Spinal cord (tissue), 10 donors: ENCODE data around the gene CLP1. TPM values are rescaled to one million over a fixed set of nuclear protein-coding genes. Genes with fewer than 3 reads are reported as not detected.

Experiments used
- DNase-seq, 6 donors: peaks; one replicate each; pipeline versions ENCODE4 v3.0.0 to v3.0.0-alpha.2; 2013 to 2015; ENCODE audit warnings: low spot score in 6 of 6, low read depth in 4 of 6
- H3K27ac ChIP-seq: one replicate; pipeline ENCODE4 v1.5.1; 2013; ENCODE audit warnings: low read depth, low read length, control low read depth
- H3K27me3 ChIP-seq: one replicate; pipeline ENCODE4 v1.6.1; 2013; ENCODE audit warnings: low read length; ENCODE audit not compliant: control insufficient read depth, insufficient read depth
- H3K36me3 ChIP-seq: one replicate; pipeline ENCODE4 v1.6.1; 2013; ENCODE audit warnings: low read length; ENCODE audit not compliant: control insufficient read depth, insufficient read depth
- H3K4me1 ChIP-seq: one replicate; pipeline ENCODE4 v1.6.1; 2013; ENCODE audit warnings: low read length; ENCODE audit not compliant: control insufficient read depth, insufficient read depth
- H3K4me3 ChIP-seq: one replicate; pipeline ENCODE4 v1.5.1; 2013; ENCODE audit warnings: low read depth, low read length, control low read depth
- H3K9me3 ChIP-seq: one replicate; pipeline ENCODE4 v1.6.1; 2013; ENCODE audit warnings: low read length; ENCODE audit not compliant: control insufficient read depth, insufficient read depth
- WGBS: methylation state at CpG from one replicate; pipeline ENCODE4 v1.1.5; 2013; ENCODE audit warnings: missing lambda C conversion rate; ENCODE audit not compliant: insufficient coverage; 5-methylcytosine and 5-hydroxymethylcytosine counted together
- polyA plus RNA-seq, 2 donors: library from polyadenylated mRNA; unstranded; fragments of 120-200 nt; gene quantifications; one replicate each; pipeline ENCODE4 v1.2.1, GENCODE V29; 2013; ENCODE audit not compliant: insufficient read length in 2 of 2
- total RNA-seq, 2 donors: library from RNA; depleted of rRNA in 1 of 2; stranded (reverse); fragments of 120-200 nt in 1 of 2; fragments of >200 nt in 1 of 2; gene quantifications; one replicate each; pipeline versions ENCODE4 v1.2.3 to v1.2.4, GENCODE V29; 2013 to 2014
- donor health status: healthy.

CLP1 gene
- total and polyA plus RNA-seq, 4 donors = 9.5 to 15.8 (median 10.2) TPM

DNA sequence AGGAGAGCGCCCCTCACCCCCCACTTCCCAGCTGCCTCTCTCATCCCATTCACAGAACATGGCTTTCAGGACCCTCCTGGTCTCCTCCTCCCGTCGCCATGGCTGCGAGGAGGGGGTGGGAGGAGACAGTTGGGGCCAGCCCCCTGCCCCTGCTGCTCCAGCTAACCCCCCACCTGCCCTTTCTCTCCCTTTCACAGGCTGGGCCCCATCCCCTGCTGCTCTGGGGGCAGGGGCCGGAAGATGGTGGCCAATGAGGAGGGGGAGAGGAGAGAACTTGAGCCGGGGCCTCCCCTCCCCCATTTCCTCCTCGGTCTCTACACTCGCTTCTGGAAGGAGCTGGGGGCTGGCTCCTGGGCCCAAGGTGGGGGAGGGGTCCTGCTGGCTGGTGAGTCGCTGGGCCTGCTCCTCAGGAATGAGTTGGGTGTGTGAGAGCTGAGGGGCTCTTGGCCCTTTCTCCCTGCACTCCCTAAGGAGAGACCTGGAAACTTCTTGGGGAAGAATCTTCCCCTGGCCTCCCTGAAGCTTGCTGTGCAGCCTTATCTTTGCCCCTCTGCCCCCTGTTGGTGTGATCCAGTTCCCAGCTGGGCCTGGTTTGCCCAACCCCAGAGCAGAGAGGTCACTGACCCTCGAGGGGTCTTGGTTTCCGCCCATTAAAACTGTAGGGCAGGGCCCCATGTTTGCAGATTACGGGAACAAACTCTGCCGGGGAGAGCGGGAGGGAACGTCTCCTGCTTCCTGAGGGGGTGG, 18.1 kb upstream of the CLP1 start:
- peak overlapping the region; percentile 89 for H3K27ac ChIP-seq
- H3K4me3 ChIP-seq = peak overlapping the region; percentile 80
- peak in 3 of 6 donors; percentile 57 to 90 (median 85) for DNase-seq
- H3K9me3 ChIP-seq = no peaks in the 10 kb centered on the region
- no peaks in the 10 kb centered on the region for H3K36me3 ChIP-seq
- 8% methylated on average over 6 of the region's 15 CpGs for WGBS
- no peaks in the 10 kb centered on the region for H3K27me3 ChIP-seq
- peaks cover 37% of the 10 kb centered on the region for H3K4me1 ChIP-seq

GRCh38 chr11:57640068-57640800, 17.3 kb upstream of the CLP1 start:
- peak overlapping the region; percentile 80 for H3K4me3 ChIP-seq
- peak overlapping the region; percentile 89 for H3K27ac ChIP-seq
- 20% methylated on average over 7 of the region's 9 CpGs for WGBS
- H3K9me3 ChIP-seq = no peaks in the 10 kb centered on the region
- no peaks in the 10 kb centered on the region for H3K36me3 ChIP-seq
- peaks cover 43% of the 10 kb centered on the region for H3K4me1 ChIP-seq
- H3K27me3 ChIP-seq = no peaks in the 10 kb centered on the region
- DNase-seq = no peak

GRCh38 chr11:57641011-57641807, 16.4 kb upstream of the CLP1 start:
- Histone ChIP-seq H3K9me3 (no peaks in the 10 kb centered on the region), H3K27me3 (peaks cover 2% of the 10 kb centered on the region), H3K4me3 (no peak overlapping the region), H3K36me3 (no peaks in the 10 kb centered on the region), H3K4me1 (peaks cover 50% of the 10 kb centered on the region), H3K27ac (peak overlapping the region; percentile 2)
- WGBS = 27% methylated on average over 6 of the region's 7 CpGs
- peak in 2 of 6 donors; percentile 77 to 85 for DNase-seq

GRCh38 chr11:57643802-57644201, 13.8 kb upstream of the CLP1 start:
- Histone ChIP-seq H3K9me3 (no peaks in the 10 kb centered on the region), H3K36me3 (no peaks in the 10 kb centered on the region), H3K4me1 (peaks cover 67% of the 10 kb centered on the region), H3K27ac (no peak overlapping the region), H3K4me3 (no peak overlapping the region), H3K27me3 (peaks cover 26% of the 10 kb centered on the region)
- WGBS = 75% methylated on average over 3 of the region's 3 CpGs
- DNase-seq = no peak

DNA sequence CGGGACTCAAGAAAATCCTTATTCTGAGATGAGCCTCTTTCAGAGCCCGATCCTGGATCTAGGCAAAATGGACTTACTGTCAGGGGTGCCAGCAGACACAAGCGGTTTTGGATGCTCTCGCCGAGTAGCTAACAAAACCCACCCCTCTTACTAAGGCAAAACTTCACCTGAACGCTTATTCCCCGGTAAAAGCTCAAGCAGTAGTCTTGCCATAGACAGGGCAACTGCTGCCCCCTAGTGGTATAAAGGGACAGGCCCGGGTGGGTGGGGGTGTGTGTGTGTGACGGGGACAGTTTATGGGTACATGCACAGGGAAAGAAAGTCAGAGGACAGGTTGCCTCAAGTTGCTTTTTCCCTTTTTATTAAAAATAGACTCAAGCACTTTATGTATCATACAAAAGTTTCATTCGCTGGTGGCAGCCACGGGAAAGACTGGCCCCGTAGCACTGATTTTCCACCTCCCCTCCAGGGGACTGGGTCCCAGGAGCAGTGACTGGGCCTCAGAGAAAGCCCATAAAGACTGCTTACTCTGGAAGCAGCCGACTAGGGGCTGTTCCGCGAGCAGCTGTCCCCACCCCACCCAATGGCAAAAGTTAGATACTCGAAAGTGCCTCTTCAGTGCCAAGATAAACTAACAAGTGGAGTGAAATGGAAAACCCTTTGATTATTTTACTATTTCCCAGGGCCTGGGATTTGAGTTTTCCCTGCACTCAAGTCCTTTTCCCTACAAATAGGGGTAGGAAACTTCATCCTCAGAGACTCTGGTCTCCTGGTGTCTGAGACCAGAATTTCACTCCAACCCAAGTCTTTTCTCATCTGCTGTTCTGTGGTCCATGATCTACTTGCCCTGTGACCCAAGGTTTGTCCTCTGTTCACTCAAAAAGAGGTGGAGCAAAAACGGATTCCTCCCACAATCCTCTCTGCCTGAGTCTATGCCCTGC, 12.5 kb upstream of the CLP1 start:
- peak in 3 of 6 donors; percentile 73 to 93 (median 90) for DNase-seq

GRCh38 chr11:57645689-57646085, 11.9 kb upstream of the CLP1 start:
- Histone ChIP-seq H3K9me3 (no peaks in the 10 kb centered on the region), H3K27me3 (peaks cover 37% of the 10 kb centered on the region), H3K27ac (peak overlapping the region; percentile 61), H3K4me3 (no peak overlapping the region), H3K4me1 (peaks cover 60% of the 10 kb centered on the region), H3K36me3 (no peaks in the 10 kb centered on the region)
- 15% methylated on average over 3 of the region's 5 CpGs for WGBS
- DNase-seq = peak in 1 of 6 donors; percentile 5

More for the DNA sequence above, 12.5 kb upstream of the CLP1 start:
- Histone ChIP-seq H3K4me3 (no peak overlapping the region), H3K4me1 (peaks cover 65% of the 10 kb centered on the region), H3K27me3 (peaks cover 34% of the 10 kb centered on the region), H3K9me3 (no peaks in the 10 kb centered on the region), H3K27ac (peak overlapping the region; percentile 61), H3K36me3 (no peaks in the 10 kb centered on the region)
- 20% methylated on average over 9 of the region's 17 CpGs for WGBS

GRCh38 chr11:57646194-57646798, 11.3 kb upstream of the CLP1 start:
- Histone ChIP-seq H3K27ac (no peak overlapping the region), H3K9me3 (no peaks in the 10 kb centered on the region), H3K4me3 (no peak overlapping the region), H3K27me3 (peaks cover 37% of the 10 kb centered on the region), H3K4me1 (peaks cover 54% of the 10 kb centered on the region), H3K36me3 (no peaks in the 10 kb centered on the region)
- DNase-seq = peak in 1 of 6 donors; percentile 7
- 30% methylated on average over 7 of the region's 10 CpGs for WGBS

DNA sequence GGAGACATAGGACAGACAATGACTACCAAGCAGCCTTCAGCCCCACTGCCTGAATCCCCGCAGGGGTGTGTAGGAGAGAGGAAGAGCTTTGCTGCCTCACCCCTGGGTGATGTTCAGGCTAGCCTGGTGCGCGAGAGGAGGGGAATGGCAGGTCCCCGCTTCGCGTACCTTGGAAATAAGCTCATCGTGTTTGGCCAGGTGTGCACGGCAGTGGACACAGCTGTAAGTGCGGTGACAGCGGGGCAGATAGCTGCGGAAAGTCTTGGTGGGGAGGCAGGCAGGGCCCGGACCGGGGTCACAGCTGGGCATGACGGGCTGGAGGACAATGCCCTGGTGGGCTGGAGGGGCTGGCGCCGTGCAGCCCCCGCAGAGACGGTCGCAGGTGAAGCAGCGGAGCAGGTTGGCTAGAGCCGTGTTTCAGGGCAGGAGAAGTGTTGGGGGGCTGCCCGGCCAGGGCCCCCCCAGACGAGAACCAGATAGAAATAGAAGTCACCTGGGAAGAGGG, 10.7 kb upstream of the CLP1 start:
- H3K36me3 ChIP-seq = no peaks in the 10 kb centered on the region
- H3K27me3 ChIP-seq = peaks cover 37% of the 10 kb centered on the region
- peaks cover 54% of the 10 kb centered on the region for H3K4me1 ChIP-seq
- H3K4me3 ChIP-seq = peak overlapping the region; percentile 4
- WGBS = 3% methylated on average over 22 of the region's 23 CpGs
- H3K9me3 ChIP-seq = no peaks in the 10 kb centered on the region
- DNase-seq = peak in 2 of 6 donors; percentile 32 to 62
- no peak overlapping the region for H3K27ac ChIP-seq
